Stimulated activated CD4-positive, alpha-beta T cell treated with anti-CD3 and anti-CD28 coated beads, Interleukin-12 subunit alpha, Interleukin-12 subunit beta, amount 100 ng/mL, for 24 hours (primary cell): ENCODE results near the gene AGPAT1.
"Not testable (repeated sequence)": the region's sequence is repeated elsewhere in the genome, so short reads cannot be mapped to it uniquely, and the experiment has no call there.

Source experiments
- DNase-seq, 2 experiments: peaks; one replicate each; pipeline ENCODE4 v3.0.0-alpha.2; 2020; ENCODE audit warnings: low read depth in 2 of 2

The AGPAT1 gene, protein sequence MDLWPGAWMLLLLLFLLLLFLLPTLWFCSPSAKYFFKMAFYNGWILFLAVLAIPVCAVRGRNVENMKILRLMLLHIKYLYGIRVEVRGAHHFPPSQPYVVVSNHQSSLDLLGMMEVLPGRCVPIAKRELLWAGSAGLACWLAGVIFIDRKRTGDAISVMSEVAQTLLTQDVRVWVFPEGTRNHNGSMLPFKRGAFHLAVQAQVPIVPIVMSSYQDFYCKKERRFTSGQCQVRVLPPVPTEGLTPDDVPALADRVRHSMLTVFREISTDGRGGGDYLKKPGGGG

DNA sequence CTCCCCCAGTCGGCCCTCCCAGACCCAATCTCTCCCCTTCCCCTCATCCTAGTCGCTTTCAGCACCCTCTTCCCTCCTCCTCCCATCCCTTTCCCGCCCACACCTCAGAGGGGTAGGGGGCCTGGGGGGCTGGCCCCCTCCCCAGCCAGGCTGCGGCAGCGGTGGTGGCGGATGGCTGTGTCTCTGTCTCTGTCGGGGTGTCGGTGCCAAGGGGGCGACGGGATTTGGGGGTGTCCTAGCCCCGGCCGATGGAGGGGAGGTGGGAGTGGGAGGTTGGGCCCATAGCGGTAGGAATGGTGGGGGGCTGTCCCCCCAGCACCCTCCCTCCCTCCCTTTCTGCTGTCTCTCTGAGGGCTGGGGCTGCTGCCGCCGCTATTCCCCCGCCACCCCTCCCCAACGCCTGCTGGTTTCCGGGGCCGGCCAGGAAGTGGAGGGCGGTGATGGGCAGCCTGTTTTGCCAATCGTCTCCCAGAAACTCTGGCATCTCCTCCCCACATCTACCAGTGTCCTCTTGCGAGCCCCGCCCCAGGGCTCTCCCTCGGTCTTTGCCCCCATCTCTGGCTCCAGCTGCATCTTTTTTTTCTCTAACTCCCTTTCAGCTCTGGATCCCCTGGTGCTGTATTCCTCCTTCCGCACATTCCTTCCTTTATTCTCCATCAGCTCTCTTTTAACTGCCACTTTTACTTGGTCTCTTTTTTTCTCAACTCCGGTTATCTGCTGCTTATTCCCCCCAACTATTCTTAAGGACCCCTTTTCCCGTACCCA, at the start of gene AGPAT1:
TSS of gene AGPAT1 (minus strand) at position 374 of the 765 bp plus-strand sequence. CDS start 4,588 bp downstream, outside the sequence.
- peak; percentile 93 to 98 for DNase-seq

DNA sequence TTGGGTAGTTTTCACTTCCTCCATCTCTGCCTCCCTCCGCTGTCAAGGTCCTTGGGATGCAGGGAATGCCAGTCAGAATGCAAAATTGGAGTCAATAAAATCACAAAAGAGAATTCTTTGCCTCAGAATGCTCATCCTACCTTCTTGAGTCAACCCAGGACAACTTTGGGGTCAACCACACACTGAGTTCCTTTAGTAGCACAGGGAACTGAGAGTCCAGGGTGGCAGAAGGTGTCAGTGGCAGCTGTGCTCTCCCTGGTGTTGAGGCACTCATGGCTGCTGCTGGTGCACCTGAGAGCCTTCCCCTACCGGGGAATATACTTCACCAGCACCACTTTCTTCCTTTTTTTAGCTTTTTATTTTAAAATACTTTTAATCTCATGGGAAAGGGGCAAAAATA, 48.8 kb upstream of the AGPAT1 start:
- DNase-seq = no peak

DNA sequence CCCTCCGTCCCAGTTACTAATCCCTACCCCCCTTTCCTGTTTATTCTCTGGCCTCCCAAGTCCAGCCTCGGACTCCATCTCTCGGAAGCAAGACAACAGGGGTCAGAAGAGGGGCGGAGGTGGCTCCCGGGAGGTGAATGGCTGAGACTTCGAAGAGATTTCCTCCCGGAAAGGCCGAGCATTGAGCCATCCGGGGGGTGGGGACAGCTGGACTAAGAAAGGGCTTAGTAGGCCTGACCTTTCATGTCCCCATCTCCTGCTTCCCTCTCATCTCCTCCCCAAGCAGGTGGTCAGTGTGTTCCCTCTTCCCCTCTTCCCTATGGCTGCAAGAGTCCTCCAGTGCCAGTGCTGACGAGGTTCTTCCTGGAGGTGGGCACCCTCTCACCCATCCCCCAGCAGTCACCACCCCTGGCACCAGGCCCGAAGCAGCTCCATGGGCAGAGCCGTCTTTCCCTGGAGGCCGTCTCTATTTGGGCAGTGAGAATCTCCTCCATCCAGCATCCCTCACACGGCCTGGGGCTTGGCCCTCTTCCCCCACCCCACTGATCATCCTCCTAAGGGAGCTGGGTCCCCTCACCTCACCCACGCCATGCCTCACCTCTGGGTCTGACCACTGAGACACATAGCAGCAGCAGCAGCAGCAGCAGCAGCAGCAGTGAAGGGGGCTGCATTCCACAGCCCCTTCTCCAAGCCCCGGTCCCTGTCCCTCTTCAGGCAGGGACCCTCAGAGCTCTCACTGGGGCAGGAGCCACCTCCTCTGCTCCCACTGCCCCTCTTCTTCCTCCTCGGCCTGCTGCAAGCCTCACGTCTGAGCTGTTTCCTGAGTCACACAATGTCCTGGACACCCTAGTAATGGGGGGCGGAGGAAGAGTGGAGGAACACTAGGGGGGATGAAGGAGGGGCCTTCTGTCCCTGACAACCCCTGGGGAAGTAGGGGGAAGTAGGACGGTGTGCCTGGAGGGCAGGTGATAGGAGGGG, 47.7 kb upstream of the AGPAT1 start, which contains the start of gene NOTCH4:
TSS of gene NOTCH4 (minus strand) at position 810 of the 978 bp plus-strand sequence. CDS start at position 671, 139 bp downstream.
- no peak for DNase-seq

DNA sequence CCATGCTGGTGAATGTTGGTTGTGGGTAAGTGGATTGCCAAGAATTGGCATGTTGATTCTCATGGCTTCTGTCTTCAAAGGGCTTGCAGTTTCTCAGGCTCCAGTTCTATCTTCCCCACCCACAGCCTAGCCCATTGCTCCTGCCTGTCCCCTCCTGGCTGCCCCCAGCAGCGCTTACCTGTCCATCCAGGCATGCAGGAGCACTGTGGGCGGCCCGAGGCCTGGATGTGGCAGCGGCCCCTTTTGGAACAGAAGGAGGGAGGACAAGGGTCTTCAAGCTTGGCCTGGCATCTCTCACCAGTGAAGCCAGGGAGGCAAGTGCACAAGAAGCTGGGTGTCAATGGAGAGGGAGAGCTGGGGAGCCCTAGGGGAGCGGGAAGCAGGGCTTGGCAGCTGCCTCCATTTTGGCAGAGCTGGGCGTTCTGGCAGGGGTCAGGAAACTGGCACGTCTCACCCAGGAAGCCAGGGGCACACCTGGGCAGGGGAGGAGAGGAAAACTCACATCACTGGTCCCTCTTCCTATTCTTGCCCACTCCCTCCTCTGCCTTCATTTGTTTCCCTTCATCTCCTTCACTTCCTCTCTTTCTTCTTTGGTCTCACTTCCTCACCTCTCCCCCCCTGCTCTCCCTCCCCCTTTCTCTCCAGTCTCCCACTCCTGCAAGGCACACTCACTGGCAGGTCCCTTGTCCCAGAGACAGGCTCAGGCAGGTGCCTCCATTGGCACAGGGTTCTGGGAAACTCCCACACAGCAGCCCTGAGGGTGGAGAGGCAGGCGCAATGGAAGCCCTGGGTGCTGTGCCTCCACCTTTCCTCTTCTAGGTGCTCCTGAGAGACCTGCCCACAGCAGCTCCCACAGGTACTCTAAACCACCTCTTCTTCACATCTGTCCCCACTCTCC, 46.7 kb upstream of the AGPAT1 start:
- DNase-seq = no peak

DNA sequence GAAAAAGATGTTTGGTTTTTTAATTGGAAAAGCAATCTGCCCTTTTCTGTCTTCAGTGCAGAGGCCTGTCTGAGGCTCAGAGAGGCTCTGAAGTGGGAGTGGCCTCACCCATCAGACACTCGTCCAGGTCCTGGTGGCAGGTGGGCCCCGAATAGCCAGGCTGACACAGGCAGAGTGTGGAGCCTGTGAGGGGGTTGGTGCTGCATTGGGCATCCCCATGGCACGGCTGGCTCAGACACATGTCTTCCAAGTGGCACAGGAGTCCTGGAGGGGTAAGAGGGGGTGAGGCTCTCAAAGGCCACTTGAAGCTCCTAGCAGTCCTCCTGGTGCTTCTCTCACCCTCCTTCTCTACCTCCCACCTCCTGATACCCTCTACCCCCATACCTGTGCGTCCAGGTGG, 44.1 kb upstream of the AGPAT1 start:
- DNase-seq = no peak

DNA sequence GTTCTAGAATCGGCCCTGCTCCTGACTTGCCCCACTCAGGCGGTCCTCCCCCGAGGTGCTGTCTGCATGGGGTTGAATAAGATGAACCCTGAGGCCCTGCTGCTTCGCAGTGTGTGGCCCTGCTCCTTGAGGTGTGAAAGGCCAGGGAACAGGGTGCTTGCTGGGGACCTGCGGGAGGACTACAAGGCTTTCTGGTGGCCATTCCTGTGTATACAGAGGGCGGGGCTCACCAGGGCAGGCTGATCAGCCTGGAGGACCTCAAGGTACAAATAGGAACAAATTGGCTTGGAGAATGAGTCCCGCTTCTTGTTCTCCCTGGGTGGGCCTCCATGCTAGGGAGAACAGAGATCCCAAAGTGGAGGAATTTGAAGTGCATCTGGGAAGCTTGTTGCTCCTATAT, 42.3 kb upstream of the AGPAT1 start:
- no peak for DNase-seq

DNA sequence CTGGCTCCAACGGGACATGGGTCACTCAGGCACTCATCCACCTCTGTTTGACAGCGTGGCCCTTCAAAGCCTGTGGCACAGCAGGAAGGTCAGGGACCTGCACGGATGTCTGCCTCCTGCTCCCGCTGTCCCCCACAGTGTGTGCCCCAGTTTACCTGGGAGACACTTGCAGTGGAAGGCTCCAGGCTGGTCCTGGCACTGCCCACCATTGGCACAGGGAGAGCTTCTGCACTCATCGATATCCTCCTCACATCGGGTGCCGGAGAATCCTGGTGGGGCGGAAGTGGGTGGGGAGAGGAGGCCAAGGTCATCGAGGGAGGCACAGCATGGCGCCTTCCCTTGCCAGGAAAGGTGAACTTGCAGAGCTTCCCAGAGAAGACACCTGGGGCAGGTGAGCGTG, 41.1 kb upstream of the AGPAT1 start:
- DNase-seq = no peak

DNA sequence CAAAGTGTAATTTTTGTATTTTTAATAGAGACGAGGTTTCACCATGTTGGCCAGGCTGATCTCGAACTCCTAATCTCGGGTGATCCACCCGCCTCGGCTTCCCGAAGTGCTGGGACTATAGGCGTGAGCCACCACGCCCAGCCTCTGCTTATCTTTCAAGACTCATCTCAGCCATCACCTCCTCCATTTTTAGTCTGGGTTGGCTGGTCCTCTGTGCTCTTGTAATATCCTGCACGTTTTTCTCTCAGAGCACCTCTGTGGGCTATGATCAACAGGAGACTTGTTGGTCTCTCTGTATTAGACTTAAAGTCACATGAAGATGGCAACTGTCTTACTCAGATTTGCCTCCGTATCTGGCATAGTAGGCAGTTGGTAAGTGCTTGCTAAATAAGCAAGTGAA, 40.4 kb upstream of the AGPAT1 start:
- DNase-seq = no peak

DNA sequence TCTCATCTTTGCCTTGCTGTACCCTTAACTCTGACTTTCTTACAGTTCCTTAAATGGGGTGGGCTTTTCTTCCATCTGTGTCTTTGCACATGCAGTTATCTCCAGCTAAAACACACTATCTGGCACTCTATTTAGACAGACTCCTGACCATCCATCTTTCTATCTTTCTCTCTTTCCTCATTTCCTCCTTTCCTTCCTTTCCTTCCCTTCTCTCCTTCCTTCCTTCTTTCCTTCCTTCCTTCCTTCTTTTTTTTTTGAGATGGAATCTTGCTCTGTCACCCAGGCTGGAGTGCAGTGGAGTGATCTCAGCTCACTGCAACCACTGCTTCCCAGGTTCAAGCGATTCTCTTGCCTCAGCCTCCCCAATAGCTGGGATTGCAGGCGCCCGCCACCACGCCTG, 39.7 kb upstream of the AGPAT1 start:
- no peak for DNase-seq

DNA sequence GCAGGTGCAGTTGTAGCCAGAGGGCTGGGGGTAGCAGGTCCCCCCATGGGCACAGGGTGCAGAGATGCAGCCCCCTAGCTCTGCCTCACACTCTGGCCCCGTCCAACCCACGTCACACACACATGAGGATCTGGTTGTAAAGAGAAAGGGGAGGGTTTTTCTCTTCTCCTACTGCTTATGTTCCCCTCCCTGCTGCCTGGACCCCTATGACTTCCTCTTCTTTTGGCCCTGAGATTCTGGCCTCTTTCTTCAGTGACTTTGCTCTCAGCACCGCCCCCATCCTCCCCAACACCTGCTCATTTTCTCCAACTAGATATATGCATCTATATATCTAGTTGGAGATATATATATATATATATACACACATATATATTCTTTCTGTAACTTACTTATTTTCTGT, 38.2 kb upstream of the AGPAT1 start:
- no peak for DNase-seq

DNA sequence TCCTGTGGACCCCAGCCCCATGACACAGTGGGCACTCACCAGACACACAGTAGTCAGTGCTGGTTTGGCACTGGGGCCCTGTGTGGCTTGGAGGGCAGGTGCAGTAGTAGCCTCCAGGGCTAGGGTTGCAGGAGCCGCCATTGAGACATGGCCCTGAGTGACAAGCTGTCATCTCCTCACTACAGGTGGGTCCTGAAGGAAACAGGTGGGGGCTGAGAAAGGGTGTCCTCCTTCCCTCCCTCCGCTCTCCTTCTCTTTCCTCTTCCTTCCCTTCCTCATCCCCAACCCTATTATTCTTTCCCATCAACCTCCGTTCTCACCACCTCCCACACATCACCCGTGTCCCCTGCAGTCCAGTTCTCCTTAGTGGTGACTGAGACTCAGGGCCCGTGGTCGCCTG, 37.8 kb upstream of the AGPAT1 start:
- no peak for DNase-seq

DNA sequence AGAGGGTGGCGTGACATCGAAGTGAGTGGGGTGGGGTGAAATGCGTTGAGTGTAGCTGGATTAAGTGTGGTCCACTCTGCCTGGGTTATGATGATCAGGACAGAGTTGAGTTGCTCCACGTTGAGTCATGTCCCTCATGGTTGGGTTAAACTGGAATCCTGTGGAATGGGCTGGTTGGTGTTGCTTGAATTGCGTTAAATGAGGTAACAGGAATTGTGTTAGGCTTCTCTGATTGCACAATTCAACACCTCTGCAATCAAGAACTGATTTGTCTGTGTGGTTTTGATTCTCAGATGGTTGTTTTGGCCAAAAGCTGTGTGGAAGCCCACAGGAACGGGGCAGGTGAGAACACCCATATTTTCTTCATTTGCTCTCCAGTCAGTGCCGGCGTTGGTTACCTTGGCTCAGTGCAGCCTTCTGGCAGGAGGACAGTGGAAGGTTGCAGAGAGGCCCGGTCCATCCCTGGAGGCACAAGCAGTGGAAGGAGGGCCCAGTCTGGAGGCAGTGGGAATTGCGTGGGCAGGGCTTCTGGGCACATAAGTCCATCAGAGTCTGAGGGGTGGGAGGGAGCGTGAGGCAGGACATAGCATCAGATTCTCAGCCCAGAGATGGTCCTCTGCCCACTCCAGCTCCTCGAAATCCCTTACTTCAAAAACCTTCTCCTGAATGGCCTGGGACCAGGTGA, 36.3 kb upstream of the AGPAT1 start:
- no peak for DNase-seq

DNA sequence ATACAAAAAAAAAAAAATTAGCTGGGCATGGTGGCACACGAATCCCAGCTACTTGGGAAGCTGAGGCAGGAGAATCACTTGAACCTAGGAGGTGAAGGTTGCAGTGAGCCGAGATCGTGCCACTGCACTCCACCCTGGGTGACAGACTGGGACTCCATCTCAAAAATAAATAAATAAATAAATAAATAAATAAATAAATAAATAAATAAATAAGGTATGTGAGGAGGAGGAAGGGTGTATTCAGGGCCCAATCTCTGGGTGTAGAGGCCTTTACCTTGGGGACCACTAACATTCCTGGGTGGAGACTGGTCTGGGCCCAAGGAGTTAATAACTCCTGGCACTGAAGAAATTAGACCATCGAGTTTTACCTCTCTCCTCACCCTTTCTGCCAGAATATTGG, 35.5 kb upstream of the AGPAT1 start:
- not testable (repeated sequence) for DNase-seq

DNA sequence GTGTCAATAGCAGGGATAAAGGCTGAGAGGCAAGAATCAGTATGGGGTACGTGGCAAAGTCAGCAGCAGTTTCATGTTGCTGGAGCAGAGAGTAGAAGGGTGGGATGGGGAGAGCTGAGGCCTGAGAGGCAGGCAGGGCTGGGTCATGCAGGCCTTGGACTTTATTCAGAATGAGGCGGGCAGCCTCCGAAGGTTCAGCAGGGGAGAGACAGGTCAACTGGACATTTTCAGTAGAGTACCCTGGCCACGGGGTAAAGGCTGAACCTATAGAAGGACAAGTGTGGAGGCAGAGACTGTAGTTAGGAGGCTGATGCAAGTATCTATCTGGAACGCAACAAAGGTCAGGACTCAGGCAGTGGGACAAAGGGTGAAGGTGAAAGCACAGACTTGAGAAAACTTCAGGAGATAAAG, 34.3 kb upstream of the AGPAT1 start:
- DNase-seq = no peak

DNA sequence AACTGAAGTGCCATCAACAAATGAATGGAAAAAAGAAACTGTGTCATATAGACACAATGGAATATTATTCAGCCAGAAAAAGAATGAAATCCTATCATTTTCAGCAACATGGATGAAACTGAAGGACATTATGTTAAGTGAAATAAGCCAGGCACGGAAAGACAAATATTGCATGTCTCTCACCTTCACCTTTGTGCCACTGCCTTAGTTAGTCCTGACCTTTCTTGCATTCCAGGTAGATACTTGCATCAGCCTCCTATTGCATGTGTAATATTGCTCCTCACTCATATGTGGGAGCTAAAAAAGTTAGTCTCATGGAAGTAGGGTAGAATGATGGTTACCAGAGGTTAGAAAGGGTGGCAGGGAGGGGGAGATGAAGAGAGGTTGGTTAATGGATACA, 33.1 kb upstream of the AGPAT1 start:
- no peak for DNase-seq

DNA sequence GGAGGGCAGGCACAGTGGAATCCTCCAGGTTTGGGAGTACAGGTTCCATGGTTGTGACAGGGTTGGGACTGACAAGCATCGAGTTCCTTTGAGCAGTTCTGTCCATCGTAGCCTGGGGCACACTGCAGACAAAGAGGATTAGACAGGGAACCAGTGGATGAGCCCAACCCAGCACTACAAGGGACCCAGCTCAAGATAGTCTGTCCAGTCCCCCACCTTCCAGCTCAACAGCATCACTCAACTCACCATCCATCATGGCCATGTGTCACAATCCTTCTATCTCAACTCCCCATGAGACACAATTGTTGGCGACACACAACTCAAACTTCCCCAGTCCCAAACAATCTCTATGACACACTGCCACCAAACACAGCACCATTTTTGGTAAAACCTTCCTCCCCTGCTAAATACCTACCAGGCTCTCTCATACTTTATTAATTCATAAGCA, 28.4 kb upstream of the AGPAT1 start:
- no peak for DNase-seq

DNA sequence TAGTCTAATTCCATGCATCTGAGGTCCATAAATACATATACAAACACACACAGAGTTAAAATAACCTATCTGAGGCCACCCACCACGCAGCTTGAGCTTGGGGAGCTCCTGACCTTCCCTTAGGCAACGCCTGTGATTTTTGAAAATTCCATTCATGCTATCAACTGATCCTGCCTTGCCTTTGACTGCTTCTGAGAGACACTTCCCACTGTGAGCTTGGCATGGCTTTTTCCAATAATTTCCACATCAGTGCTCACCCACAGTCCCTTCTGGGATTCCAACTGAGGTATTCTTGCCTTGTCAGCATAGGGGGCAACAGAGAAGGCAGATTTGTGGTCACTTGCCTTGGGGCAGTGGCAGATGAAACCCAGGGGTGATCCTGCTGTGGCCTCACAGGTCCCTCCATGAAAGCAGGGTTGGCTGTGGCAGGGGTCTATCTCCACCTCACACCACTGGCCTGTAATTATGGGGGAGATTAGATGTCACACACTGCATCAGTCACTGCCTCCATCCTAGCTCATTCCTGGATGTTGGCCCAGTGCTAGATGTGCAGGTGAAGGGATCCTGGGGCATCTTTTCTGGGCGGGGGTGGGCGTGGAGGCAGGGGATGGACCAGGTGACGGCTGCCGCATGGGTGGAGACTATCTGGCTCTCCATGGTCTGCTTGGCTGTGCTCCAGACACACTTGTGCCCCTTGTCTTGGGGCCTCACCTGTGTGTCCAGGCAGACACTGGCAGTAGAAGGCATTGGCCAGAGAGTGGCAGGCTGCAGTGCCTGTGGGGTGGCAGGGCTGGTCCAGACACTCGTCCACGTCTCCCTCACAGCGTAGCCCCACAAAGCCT, 27.8 kb upstream of the AGPAT1 start:
- DNase-seq = no peak

DNA sequence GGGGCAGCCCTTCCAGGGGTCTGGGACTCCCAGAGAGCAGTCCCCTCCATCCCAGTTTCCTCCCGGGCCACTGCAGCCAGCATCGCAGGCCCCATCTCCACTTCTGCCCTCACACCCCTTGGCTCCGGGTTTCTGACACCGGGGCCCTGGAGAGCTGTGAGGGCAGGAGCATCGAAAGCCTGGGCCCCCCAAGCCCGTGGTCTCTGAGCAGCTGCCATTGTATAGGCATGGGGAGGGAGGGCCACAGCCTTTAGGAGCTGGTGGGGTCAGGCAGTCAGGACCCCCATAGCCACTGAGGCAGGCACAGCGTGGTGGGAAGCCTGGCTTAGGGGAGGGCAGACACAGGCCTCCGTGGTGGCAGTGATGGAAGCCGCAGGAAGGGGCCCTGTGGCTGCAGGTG, 26.3 kb upstream of the AGPAT1 start:
- DNase-seq = no peak

DNA sequence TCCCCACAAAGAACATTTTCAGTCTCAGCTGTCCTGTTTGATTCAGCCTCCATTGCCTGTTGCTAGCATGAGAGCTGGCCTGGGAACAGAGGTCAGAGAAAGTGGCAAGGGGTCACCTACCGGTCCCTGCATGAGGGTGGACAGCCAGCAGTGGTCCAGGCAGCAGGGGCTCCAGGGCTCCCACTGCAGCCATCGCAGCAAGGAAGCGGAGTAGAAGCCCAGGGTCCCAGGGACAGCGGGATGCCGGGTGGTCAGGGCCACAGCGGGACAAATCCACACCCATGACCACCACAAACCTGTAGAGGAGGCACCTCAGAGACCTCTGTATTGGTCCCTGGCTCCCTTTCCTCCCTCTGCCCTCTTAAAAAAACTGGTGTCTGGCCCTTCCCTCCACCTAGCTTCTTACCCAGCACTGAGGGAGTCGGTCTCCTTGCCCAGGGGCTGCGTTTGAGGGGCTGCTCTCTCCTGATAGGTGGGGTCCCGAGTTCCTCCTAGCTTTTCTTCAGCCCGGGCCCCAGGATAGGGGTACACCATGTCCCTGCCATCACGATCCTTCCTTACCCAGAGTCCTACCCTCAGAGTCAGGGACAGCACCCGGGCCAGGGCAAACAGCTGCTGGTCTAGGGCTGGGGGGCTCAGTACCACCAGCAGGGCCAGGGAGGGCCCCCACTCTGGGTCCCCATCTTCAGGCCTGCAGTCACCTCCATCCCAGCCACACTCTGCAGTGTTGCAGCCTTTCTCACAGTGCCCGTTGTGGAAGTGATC, 25.0 kb upstream of the AGPAT1 start:
- no peak for DNase-seq
